Glutamatergic neuron (in vitro differentiated cells): ENCODE results near the gene KCTD5. TPM values are rescaled to one million over a fixed set of nuclear protein-coding genes. Genes with fewer than 3 reads are reported as not detected.

Source experiments
- DNase-seq: peaks from one replicate; pipeline ENCODE4 v3.0.0; 2022
- H3K27ac Mint-ChIP-seq: one replicate; pipeline ENCODE4 v1.8.0; 2020; ENCODE audit warnings: mild to moderate bottlenecking, mixed read lengths, inconsistent platforms; ENCODE audit not compliant: unreplicated experiment
- H3K27me3 Mint-ChIP-seq: one replicate; pipeline ENCODE4 v1.8.0; 2020; ENCODE audit warnings: mild to moderate bottlenecking, moderate library complexity, mixed read lengths, inconsistent platforms; ENCODE audit not compliant: unreplicated experiment
- H3K36me3 Mint-ChIP-seq: one replicate; pipeline ENCODE4 v1.8.0; 2020; ENCODE audit warnings: mild to moderate bottlenecking, mixed read lengths, inconsistent platforms; ENCODE audit not compliant: unreplicated experiment
- H3K4me1 Mint-ChIP-seq: one replicate; pipeline ENCODE4 v1.8.0; 2020; ENCODE audit warnings: mild to moderate bottlenecking, low read depth, mixed read lengths, inconsistent platforms; ENCODE audit not compliant: unreplicated experiment
- H3K4me3 Mint-ChIP-seq: one replicate; pipeline ENCODE4 v1.8.0; 2020; ENCODE audit warnings: mild to moderate bottlenecking, mixed read lengths, inconsistent platforms; ENCODE audit not compliant: unreplicated experiment
- H3K9me3 Mint-ChIP-seq: one replicate; pipeline ENCODE4 v1.8.0; 2020; ENCODE audit warnings: mild to moderate bottlenecking, moderate library complexity, mixed read lengths, inconsistent platforms; ENCODE audit not compliant: unreplicated experiment
- total RNA-seq: library from RNA; stranded (reverse); fragmentation: NEBNext Ultra II Directional; extraction: Animal tissue kit (Norgen Biotek cat#: 25700); gene quantifications from one replicate; pipeline ENCODE4 v1.2.1, GENCODE V29; 2021; ENCODE audit not compliant: unreplicated experiment
- TF ChIP-seq, protein P1 (sequence below): fragments of 200-600 bp; sonication (generic); IDR thresholded peaks from one replicate; pipeline ENCODE4 v1.5.0; 2021; ENCODE audit not compliant: partially characterized antibody, unreplicated experiment

KCTD5 gene
- total RNA-seq, 1 donor from 2014 or later, result 41.2 TPM

DNA sequence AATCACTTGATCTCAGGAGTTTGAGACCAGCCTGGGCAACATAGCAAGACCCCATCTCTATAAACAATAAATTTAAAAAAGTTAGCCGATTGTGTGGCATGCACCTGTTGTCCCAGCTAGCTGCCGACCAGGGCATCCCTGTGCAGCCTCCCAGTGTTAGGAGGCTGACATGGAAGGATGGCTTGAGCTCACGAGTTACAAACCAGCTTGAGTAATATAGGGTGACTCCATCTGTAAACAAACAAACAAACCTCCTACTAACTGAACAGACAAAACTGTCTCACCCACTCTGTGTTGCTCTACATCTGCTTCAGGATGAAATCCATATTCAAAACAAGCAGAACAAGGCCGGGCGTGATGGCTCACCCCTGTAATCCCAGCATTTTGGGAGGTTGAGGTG is 44.6 kb downstream of the KCTD5 start:
- TF ChIP-seq, protein P1, sequence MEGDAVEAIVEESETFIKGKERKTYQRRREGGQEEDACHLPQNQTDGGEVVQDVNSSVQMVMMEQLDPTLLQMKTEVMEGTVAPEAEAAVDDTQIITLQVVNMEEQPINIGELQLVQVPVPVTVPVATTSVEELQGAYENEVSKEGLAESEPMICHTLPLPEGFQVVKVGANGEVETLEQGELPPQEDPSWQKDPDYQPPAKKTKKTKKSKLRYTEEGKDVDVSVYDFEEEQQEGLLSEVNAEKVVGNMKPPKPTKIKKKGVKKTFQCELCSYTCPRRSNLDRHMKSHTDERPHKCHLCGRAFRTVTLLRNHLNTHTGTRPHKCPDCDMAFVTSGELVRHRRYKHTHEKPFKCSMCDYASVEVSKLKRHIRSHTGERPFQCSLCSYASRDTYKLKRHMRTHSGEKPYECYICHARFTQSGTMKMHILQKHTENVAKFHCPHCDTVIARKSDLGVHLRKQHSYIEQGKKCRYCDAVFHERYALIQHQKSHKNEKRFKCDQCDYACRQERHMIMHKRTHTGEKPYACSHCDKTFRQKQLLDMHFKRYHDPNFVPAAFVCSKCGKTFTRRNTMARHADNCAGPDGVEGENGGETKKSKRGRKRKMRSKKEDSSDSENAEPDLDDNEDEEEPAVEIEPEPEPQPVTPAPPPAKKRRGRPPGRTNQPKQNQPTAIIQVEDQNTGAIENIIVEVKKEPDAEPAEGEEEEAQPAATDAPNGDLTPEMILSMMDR, result no peak
- DNase-seq, result no peak
- Mint-ChIP-seq H3K27me3 (peaks cover 4% of the 10 kb centered on the region), H3K4me3 (no peak overlapping the region), H3K9me3 (peaks cover 5% of the 10 kb centered on the region), H3K4me1 (peaks cover 5% of the 10 kb centered on the region), H3K36me3 (no peaks in the 10 kb centered on the region), H3K27ac (no peak overlapping the region)

DNA sequence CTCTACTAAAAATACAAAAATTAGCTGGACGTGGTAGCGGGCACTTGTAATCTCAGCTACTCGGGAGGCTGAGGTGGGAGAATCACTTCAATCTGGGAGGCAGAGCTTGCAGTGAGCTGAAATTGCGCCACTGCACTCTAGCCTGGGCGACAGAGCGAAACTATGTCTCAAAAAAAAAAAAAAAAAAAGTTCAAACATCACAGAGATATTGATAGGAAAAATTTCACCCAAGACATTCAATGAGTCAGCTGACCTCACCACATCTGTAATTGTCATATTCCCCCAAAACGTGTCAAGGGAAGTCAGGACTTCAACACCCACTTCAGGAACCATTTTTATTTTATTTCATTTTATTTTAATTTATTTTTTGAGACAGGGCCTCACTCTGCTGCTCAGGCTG is 45.7 kb downstream of the KCTD5 start:
- Mint-ChIP-seq H3K4me1 (peaks cover 5% of the 10 kb centered on the region), H3K27me3 (peaks cover 4% of the 10 kb centered on the region), H3K9me3 (peaks cover 5% of the 10 kb centered on the region), H3K4me3 (no peak overlapping the region), H3K27ac (no peak overlapping the region), H3K36me3 (no peaks in the 10 kb centered on the region)
- no peak for DNase-seq
- TF ChIP-seq, protein P1, result no peak

DNA sequence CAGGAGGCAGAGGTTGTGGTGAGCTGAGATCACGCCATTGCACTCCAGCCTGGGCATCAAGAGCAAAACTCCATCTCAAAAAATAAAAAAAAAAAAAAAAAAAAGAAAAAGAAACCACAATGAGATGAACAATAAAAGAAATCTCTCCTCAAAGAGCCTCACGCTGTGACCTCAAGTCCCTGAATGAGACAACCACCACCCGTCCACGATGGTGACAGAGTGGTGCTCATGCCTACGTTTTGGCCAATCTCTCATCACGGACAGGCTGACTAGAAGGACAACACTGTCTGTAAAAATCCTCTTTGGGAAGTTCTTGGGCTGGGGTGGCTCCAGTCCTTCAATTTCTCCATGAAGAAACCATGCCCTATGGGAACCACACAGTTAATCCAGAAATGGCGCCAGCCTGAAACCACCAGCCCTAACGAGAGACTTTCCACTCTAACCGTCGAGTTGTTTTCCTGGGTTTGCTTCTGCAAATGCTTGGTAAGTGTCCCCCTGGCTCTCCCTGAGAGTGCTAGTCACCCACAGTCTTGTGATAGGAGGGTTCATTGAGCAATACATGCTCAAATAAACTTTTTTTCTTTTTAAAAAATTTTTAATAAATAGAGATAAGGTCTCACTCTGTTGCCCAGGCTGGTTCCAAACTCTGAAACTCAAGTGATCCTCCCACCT is 52.7 kb downstream of the KCTD5 start:
- TF ChIP-seq, protein P1, result no peak
- H3K4me1 Mint-ChIP-seq, result no peaks in the 10 kb centered on the region
- no peaks in the 10 kb centered on the region for H3K36me3 Mint-ChIP-seq
- H3K27me3 Mint-ChIP-seq, result peaks cover 2% of the 10 kb centered on the region
- no peaks in the 10 kb centered on the region for H3K9me3 Mint-ChIP-seq
- DNase-seq, result no peak
- H3K27ac Mint-ChIP-seq, result no peak overlapping the region
- no peak overlapping the region for H3K4me3 Mint-ChIP-seq

DNA sequence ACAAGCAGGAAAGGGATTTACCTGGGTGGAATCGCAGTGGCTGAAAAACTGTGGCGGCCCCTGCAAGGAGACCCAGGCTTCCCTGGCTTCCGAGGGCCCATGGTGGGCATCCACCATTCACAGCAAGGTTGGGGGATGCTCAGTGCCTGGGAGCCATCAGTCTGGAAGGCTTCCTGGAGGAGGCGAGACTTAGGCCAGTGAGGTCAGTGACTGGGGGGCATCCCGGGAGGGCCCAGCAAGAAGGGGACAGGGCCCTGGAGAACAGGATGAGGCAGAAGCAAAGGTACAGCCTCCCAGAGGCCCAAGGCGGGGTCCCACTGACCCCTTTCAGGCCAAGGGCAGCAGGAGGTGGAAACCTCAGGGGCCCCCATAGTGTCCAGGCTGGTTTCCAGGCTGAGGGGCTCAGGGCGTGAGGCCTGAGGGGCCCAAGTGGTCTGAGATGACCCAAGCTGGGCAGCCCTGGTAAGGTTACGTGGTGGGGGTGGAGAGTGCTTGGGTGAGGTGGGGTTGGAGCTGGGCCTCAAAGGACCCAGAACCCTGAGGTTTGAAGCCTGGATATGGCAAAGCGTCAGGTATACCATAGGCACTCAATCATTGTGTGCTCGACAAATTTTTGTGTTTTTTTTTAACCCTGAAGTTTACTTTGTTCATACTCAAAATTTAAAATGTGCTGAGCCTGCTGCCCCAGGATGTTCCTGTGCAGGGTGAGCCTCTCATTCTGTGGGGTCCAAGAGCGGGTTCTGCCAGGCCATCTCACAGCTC is 54.3 kb downstream of the KCTD5 start:
- Mint-ChIP-seq H3K4me1 (peaks cover 4% of the 10 kb centered on the region), H3K4me3 (no peak overlapping the region), H3K27ac (no peak overlapping the region), H3K36me3 (no peaks in the 10 kb centered on the region), H3K9me3 (peaks cover 2% of the 10 kb centered on the region), H3K27me3 (no peaks in the 10 kb centered on the region)
- DNase-seq, result no peak
- TF ChIP-seq, protein P1, result no peak

DNA sequence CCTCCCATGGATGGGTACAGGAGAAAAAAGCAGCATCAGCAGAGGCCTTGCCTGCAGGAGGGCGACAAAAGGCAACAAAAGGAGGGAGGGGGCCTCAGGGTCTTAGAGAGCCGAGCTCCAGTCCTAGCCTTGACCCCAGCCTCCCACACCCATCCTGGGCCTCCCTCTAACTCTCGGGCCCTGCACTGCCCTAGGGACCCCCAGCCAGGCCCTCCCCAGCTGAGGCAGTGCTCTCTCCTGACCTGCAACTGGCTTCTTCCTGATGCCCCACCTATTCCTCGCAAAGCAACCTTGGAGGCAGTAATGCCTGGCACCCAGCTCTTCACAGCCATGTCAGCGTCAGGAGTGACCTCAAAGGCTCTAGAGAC is 54.9 kb downstream of the KCTD5 start:
- no peaks in the 10 kb centered on the region for H3K36me3 Mint-ChIP-seq
- no peaks in the 10 kb centered on the region for H3K27me3 Mint-ChIP-seq
- no peak overlapping the region for H3K4me3 Mint-ChIP-seq
- H3K27ac Mint-ChIP-seq, result no peak overlapping the region
- peaks cover 4% of the 10 kb centered on the region for H3K4me1 Mint-ChIP-seq
- TF ChIP-seq, protein P1, result no peak
- DNase-seq, result no peak
- H3K9me3 Mint-ChIP-seq, result peaks cover 2% of the 10 kb centered on the region
